HG03196 (cell line): ENCODE results near the gene TLE1.

Experiments used
- ATAC-seq: cut with Tn5 transposase; IDR thresholded peaks from one replicate; pipeline ENCODE4 v1.9.1; 2021; ENCODE audit not compliant: unreplicated experiment

The TLE1 gene

GRCh38 chr9:81579381-81579780 is 110.0 kb downstream of the TLE1 start:
- no peak for ATAC-seq

- no peak for ATAC-seq
Observed at GRCh38 chr9:81578606-81579005, 110.7 kb downstream of the TLE1 start.

GRCh38 chr9:81575956-81576355 is 113.4 kb downstream of the TLE1 start:
- ATAC-seq: no peak

GRCh38 chr9:81574405-81574804 is 114.9 kb downstream of the TLE1 start:
- no peak for ATAC-seq

GRCh38 chr9:81573415-81574321 is 115.7 kb downstream of the TLE1 start:
- ATAC-seq: no peak

GRCh38 chr9:81570083-81570482 is 119.3 kb downstream of the TLE1 start:
- ATAC-seq: no peak

- no peak for ATAC-seq
Observed at GRCh38 chr9:81566074-81566698, 123.2 kb downstream of the TLE1 start.

GRCh38 chr9:81565609-81566008 is 123.7 kb downstream of the TLE1 start:
- ATAC-seq: no peak

GRCh38 chr9:81565144-81565543 is 124.2 kb downstream of the TLE1 start:
- ATAC-seq: no peak

- ATAC-seq: no peak
Observed at GRCh38 chr9:81564632-81565031, 124.7 kb downstream of the TLE1 start.

GRCh38 chr9:81563739-81564138 is 125.6 kb downstream of the TLE1 start:
- no peak for ATAC-seq

- ATAC-seq: no peak
Observed at GRCh38 chr9:81563020-81563407, 126.3 kb downstream of the TLE1 start.

GRCh38 chr9:81562231-81563019 is 126.9 kb downstream of the TLE1 start:
- ATAC-seq: no peak

GRCh38 chr9:81560851-81561732 is 128.3 kb downstream of the TLE1 start:
- ATAC-seq: no peak

GRCh38 chr9:81559709-81560108 is 129.6 kb downstream of the TLE1 start:
- ATAC-seq: no peak

- ATAC-seq: no peak
Observed at GRCh38 chr9:81559197-81559596, 130.2 kb downstream of the TLE1 start.

- ATAC-seq: no peak
Observed at GRCh38 chr9:81558091-81558830, 131.1 kb downstream of the TLE1 start.

- ATAC-seq: no peak
Observed at GRCh38 chr9:81557452-81558090, 131.8 kb downstream of the TLE1 start.

- no peak for ATAC-seq
Observed at GRCh38 chr9:81556923-81557322, 132.4 kb downstream of the TLE1 start.
